GM21360 (cell line): ENCODE data around the gene ITM2A.

Experiments used
- ATAC-seq: cut with Tn5 transposase; IDR thresholded peaks from one replicate; pipeline ENCODE4 v1.9.1; 2021; ENCODE audit warnings: mild to moderate bottlenecking, moderate library complexity; ENCODE audit not compliant: unreplicated experiment

ITM2A gene

GRCh38 chrX:79366873-79367749 is at the start of gene ITM2A:
Gene ITM2A, minus strand, starts transcription at chrX:79367334. Its CDS starts 119 bp downstream, at chrX:79367215.
- ATAC-seq: peak; percentile 65

GRCh38 chrX:79415056-79415455 is 47.9 kb upstream of the ITM2A start:
- ATAC-seq: no peak

- ATAC-seq: no peak
Measured at GRCh38 chrX:79413963-79414362, 46.8 kb upstream of the ITM2A start.

GRCh38 chrX:79412972-79413371 is 45.8 kb upstream of the ITM2A start:
- no peak for ATAC-seq

- ATAC-seq: no peak
Measured at GRCh38 chrX:79412166-79412565, 45.0 kb upstream of the ITM2A start.

GRCh38 chrX:79409657-79410056 is 42.5 kb upstream of the ITM2A start:
- no peak for ATAC-seq

GRCh38 chrX:79408623-79409322 is 41.6 kb upstream of the ITM2A start:
- no peak for ATAC-seq

- ATAC-seq: no peak
Measured at GRCh38 chrX:79400623-79401022, 33.5 kb upstream of the ITM2A start.

GRCh38 chrX:79375340-79375739 is 8.2 kb upstream of the ITM2A start:
- no peak for ATAC-seq

- no peak for ATAC-seq
Measured at GRCh38 chrX:79371640-79372039, 4.5 kb upstream of the ITM2A start.

GRCh38 chrX:79371101-79371500 is 4.0 kb upstream of the ITM2A start:
- ATAC-seq: no peak

GRCh38 chrX:79369871-79370270 is 2.7 kb upstream of the ITM2A start:
- no peak for ATAC-seq

GRCh38 chrX:79368441-79368840 is 1.3 kb upstream of the ITM2A start:
- ATAC-seq: no peak

GRCh38 chrX:79367907-79368306 is 773 bp upstream of the ITM2A start:
- no peak for ATAC-seq

- peak; percentile 20 for ATAC-seq
Measured at GRCh38 chrX:79366556-79366872, 620 bp downstream of the ITM2A start.

GRCh38 chrX:79365591-79365990 is 1.5 kb downstream of the ITM2A start:
- ATAC-seq: no peak

GRCh38 chrX:79364306-79364705 is 2.8 kb downstream of the ITM2A start:
- no peak for ATAC-seq

- ATAC-seq: no peak
Measured at GRCh38 chrX:79361192-79361870, 5.8 kb downstream of the ITM2A start.

- ATAC-seq: no peak
Measured at GRCh38 chrX:79336869-79337815, 30.0 kb downstream of the ITM2A start.

GRCh38 chrX:79330022-79330421 is 37.1 kb downstream of the ITM2A start:
- no peak for ATAC-seq
